Neutrophil (primary cell): ENCODE data around the gene SRXN1.

ENCODE experiments used
- H3K27ac ChIP-seq: fragments of 200-600 bp; sonication (generic); 2 replicates; pipeline ENCODE4 v1.5.1; 2016; ENCODE audit warnings: mild to moderate bottlenecking, moderate library complexity
- H3K27me3 ChIP-seq: fragments of 200-600 bp; sonication (generic); 2 replicates; pipeline ENCODE4 v1.6.0; 2016; ENCODE audit warnings: mild to moderate bottlenecking
- H3K36me3 ChIP-seq: fragments of 200-600 bp; sonication (generic); 2 replicates; pipeline ENCODE4 v1.5.1; 2017
- H3K4me1 ChIP-seq, 2 experiments: fragments of 200-600 bp in 1 of 2; sonication (generic) in 1 of 2; 1 replicate in 1 of 2; 2 replicates in 1 of 2; pipeline versions ENCODE4 v1.5.1 to v1.6.1; 2013 to 2016; ENCODE audit warnings: low read depth in 1 of 2, low read length in 1 of 2, mild to moderate bottlenecking in 1 of 2, moderate library complexity in 1 of 2; ENCODE audit not compliant: control insufficient read depth in 1 of 2, insufficient read depth in 1 of 2
- H3K4me3 ChIP-seq, 2 experiments: fragments of 200-600 bp in 1 of 2; sonication (generic) in 1 of 2; 1 replicate in 1 of 2; 2 replicates in 1 of 2; pipeline ENCODE4 v1.5.1; 2013 to 2016; ENCODE audit warnings: low read depth in 1 of 2, low read length in 1 of 2, mild to moderate bottlenecking in 1 of 2, moderate library complexity in 1 of 2
- H3K9me3 ChIP-seq: fragments of 200-600 bp; sonication (generic); 2 replicates; pipeline ENCODE4 v1.5.1; 2016
- TF ChIP-seq, protein P1 (sequence below): fragments of 200-600 bp; sonication (generic); IDR thresholded peaks from 2 replicates; pipeline ENCODE4 v1.5.1; 2016; ENCODE audit warnings: antibody characterized with exemption

The SRXN1 gene

DNA sequence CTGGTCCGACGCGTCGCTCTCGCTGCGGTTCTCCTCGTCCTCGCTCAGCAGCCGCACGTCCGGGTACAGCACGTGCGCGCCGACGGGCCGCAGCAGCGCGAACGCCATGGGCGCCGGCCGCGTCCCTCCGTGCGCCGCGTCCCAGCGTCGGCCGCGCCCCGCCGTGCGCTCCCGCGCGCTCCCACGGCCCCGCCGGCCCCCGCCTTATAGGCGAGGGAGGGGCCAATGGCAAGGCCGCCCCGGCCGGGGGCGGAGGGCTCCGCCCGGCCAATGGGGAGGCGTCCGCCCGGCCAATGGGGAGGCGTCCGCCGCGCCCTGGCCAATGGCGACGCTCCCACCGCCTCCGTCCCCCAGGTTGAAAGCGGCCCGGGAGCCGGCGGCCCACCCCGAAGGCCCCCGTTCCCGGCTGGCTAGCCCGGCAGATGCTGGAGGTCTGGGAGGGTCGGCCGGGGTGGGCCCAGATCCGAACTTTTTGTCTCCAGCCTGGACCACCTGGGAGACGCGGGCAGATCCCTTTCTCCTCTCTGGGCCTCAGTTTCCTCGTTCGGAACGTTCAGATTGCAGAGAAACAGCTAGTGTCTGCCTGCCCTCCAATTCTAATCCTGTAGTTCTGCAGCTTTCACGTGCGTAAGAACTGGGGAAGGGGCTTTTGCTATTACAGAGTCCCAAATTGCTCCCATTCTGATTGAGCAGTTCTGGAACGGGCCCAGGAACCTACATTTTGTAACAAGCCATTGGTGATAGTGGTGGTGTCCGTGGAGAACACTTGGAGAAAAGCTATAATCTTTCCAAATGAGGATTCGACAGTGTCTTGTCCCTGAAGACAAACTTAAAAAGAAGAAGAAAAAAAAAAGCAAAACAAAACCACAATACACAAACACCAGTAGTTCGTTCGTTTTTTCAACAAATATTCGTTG is 42.6 kb downstream of the SRXN1 start, which contains the start of gene TCF15:
Gene TCF15, minus strand, starts transcription at position 180 of the 917 bp plus-strand sequence. Its CDS starts 72 bp downstream, at position 108.
- no peak within 1 kb of the TSS for H3K27ac ChIP-seq
- H3K4me1 ChIP-seq: no peaks in the 10 kb centered on the region
- peaks cover 95% of the 10 kb centered on the region for H3K27me3 ChIP-seq
- no peaks in the 10 kb centered on the region for H3K9me3 ChIP-seq
- TF ChIP-seq, protein P1, sequence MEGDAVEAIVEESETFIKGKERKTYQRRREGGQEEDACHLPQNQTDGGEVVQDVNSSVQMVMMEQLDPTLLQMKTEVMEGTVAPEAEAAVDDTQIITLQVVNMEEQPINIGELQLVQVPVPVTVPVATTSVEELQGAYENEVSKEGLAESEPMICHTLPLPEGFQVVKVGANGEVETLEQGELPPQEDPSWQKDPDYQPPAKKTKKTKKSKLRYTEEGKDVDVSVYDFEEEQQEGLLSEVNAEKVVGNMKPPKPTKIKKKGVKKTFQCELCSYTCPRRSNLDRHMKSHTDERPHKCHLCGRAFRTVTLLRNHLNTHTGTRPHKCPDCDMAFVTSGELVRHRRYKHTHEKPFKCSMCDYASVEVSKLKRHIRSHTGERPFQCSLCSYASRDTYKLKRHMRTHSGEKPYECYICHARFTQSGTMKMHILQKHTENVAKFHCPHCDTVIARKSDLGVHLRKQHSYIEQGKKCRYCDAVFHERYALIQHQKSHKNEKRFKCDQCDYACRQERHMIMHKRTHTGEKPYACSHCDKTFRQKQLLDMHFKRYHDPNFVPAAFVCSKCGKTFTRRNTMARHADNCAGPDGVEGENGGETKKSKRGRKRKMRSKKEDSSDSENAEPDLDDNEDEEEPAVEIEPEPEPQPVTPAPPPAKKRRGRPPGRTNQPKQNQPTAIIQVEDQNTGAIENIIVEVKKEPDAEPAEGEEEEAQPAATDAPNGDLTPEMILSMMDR: no peak
- H3K4me3 ChIP-seq: no peak within 1 kb of the TSS
- H3K36me3 ChIP-seq: no peaks in the 10 kb centered on the region

DNA sequence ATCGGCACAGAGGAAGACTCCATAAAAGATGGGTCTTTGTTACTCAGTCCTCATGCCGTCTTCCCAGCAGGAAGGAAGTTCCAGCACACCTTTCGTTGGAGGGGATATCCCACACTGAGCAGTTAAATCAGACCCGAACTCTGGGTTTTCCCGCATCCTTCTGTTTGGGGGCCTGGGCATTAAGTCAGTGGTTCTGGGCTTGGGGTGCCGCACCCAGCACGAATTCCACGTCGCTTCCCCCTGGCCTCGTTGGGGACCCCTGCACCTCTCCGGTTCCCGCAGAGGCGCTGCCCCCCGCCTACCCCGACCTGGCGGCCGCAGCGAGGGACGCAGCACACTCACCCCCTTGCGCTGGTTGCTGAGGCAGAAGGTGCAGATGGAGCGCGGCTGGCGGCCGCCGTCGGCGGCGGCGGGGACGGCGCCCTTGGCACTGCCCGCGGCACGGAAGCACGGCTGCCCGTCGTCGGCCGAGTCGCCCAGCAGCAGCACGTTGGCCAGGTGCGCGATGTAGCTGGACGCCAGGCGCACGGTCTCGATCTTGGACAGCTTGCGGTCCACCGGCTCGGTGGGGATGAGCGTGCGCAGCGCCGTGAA is 43.5 kb downstream of the SRXN1 start:
- Histone ChIP-seq H3K4me3 (no peak overlapping the region), H3K27me3 (peaks cover 89% of the 10 kb centered on the region), H3K36me3 (no peaks in the 10 kb centered on the region), H3K4me1 (no peaks in the 10 kb centered on the region), H3K9me3 (no peaks in the 10 kb centered on the region), H3K27ac (no peak overlapping the region)
- TF ChIP-seq, protein P1: no peak

DNA sequence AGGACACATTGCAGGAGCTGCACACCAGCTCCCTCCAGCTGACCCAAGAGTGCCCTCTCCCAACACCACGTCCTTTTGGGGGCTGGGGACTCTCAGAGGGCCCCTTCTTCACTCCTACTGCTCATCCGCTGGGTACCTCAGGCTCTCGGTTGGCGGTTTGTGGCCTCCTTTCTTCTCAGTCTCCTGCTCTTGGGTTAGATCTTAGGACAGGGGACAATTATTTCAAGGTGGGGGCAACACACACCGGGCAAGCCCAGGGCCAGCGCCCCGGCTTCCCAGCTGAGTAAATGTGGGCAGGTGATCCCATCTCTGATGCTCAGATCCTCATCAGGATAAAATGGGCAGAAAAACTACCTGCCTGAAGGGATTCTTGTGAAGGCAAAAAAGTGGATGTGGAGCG is 44.0 kb downstream of the SRXN1 start:
- Histone ChIP-seq H3K9me3 (no peaks in the 10 kb centered on the region), H3K4me1 (no peaks in the 10 kb centered on the region), H3K27ac (no peak overlapping the region), H3K4me3 (no peak overlapping the region), H3K27me3 (peaks cover 87% of the 10 kb centered on the region), H3K36me3 (no peaks in the 10 kb centered on the region)
- TF ChIP-seq, protein P1: no peak

DNA sequence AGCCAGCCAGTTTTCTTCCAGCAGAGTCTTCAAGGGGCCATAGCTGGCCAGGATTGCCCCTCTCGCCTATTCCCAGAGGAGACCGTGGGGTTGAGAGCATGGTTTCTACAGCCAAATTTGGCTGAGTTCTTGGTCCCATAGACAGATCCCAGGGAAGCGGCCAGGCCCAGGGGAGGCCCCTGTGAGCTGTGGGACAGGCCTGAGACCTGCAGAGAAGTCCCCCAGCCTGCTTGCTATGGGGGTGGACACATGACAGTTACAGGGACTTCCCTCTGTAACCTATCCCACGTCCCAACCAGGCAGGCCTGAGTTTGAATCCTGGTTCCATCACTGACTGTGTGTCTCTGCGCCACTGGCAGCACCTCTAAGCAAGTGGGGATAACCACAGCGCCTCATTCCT is 45.5 kb downstream of the SRXN1 start:
- TF ChIP-seq, protein P1: no peak
- no peak overlapping the region for H3K27ac ChIP-seq
- H3K9me3 ChIP-seq: no peaks in the 10 kb centered on the region
- no peak overlapping the region for H3K4me3 ChIP-seq
- H3K27me3 ChIP-seq: peaks cover 72% of the 10 kb centered on the region
- no peaks in the 10 kb centered on the region for H3K36me3 ChIP-seq
- H3K4me1 ChIP-seq: no peaks in the 10 kb centered on the region

DNA sequence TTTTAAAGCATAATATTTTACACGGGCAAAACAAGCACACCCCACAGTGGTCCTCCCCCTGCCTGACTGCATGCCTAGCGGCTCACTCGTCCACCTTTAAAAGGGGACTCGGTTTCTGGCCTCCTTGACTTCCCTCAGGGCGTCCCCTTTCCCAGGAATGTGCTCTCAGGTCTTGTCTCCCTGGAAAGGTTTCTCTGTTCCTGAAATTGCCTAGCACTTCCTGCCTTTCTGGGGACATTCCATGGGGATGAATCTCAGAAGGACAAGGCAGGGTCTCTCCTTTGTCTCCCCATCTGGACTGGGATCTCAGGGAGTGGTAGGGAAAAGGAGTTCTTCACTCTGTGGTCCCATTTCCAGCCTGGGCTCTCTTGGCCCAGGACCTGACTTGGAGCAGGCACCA is 47.8 kb downstream of the SRXN1 start:
- H3K4me3 ChIP-seq: no peak overlapping the region
- H3K27ac ChIP-seq: no peak overlapping the region
- H3K4me1 ChIP-seq: no peaks in the 10 kb centered on the region
- H3K9me3 ChIP-seq: no peaks in the 10 kb centered on the region
- peaks cover 49% of the 10 kb centered on the region for H3K27me3 ChIP-seq
- TF ChIP-seq, protein P1: no peak
- H3K36me3 ChIP-seq: no peaks in the 10 kb centered on the region
